DND-41 (cell line): ENCODE results near the gene C3AR1.
"Not testable (repeated sequence)": the region's sequence is repeated elsewhere in the genome, so short reads cannot be mapped to it uniquely, and the experiment has no call there.

Source experiments
- ATAC-seq: fragments of 200-7000 bp; cut with Tn5 transposase; 3 replicates; pipeline ENCODE4 v1.9.1; 2021; ENCODE audit warnings: low read depth; ENCODE audit not compliant: insufficient read depth
- DNase-seq: peaks from one replicate; pipeline ENCODE4 v3.0.0-alpha.2; 2020
- H2AFZ ChIP-seq: 2 replicates; pipeline ENCODE4 v1.6.0; 2012; ENCODE audit warnings: low read depth, low read length
- H3K27ac ChIP-seq: 2 replicates; pipeline ENCODE4 v1.5.1; 2012; ENCODE audit warnings: low read length, inconsistent platforms
- H3K27me3 ChIP-seq: fragments of 200-600 bp; sonication (generic); 2 replicates; pipeline ENCODE4 v1.6.0; 2012; ENCODE audit warnings: low read length, mild to moderate bottlenecking, inconsistent platforms; ENCODE audit not compliant: insufficient read depth, poor library complexity
- H3K36me3 ChIP-seq: 2 replicates; pipeline ENCODE4 v1.5.1; 2012; ENCODE audit warnings: low read length, inconsistent platforms; ENCODE audit not compliant: insufficient read depth
- H3K4me1 ChIP-seq: 2 replicates; pipeline ENCODE4 v1.5.1; 2012; ENCODE audit warnings: mild to moderate bottlenecking, low read length; ENCODE audit not compliant: insufficient read depth
- H3K4me2 ChIP-seq: 2 replicates; pipeline ENCODE4 v1.6.0; 2012; ENCODE audit warnings: mild to moderate bottlenecking, moderate library complexity, low read length, inconsistent platforms; ENCODE audit not compliant: insufficient read depth
- H3K4me3 ChIP-seq, 2 experiments: fragments of 200-600 bp in 1 of 2; shearing (Covaris generic) in 1 of 2; 2 replicates each; pipeline ENCODE4 v1.5.1; 2012 to 2016; ENCODE audit warnings: inconsistent platforms in 2 of 2, low read length in 2 of 2, mild to moderate bottlenecking in 2 of 2, low read depth in 1 of 2, moderate library complexity in 1 of 2
- H3K79me2 ChIP-seq: 2 replicates; pipeline ENCODE4 v1.6.0; 2012; ENCODE audit warnings: low read length, inconsistent platforms; ENCODE audit not compliant: insufficient read depth
- H3K9ac ChIP-seq: 2 replicates; pipeline ENCODE4 v1.6.0; 2012; ENCODE audit warnings: low read depth, mild to moderate bottlenecking, inconsistent platforms, low read length, moderate library complexity
- H3K9me3 ChIP-seq: 2 replicates; pipeline ENCODE4 v1.5.1; 2012; ENCODE audit warnings: low read length, moderate library complexity, mild to moderate bottlenecking, inconsistent platforms; ENCODE audit not compliant: insufficient read depth, severe bottlenecking
- H4K20me1 ChIP-seq: 2 replicates; pipeline ENCODE4 v1.6.0; 2012; ENCODE audit warnings: low read length; ENCODE audit not compliant: insufficient read depth
- CTCF ChIP-seq: IDR thresholded peaks from 2 replicates; pipeline ENCODE4 v1.5.1; 2012; ENCODE audit warnings: borderline replicate concordance, low read length, moderate library complexity, mild to moderate bottlenecking; ENCODE audit not compliant: poor library complexity, severe bottlenecking; ENCODE audit errors: extremely low read depth
- EZH2 ChIP-seq: IDR thresholded peaks from 3 replicates; pipeline ENCODE4 v1.6.1; 2012; ENCODE audit warnings: borderline replicate concordance, low read depth, mild to moderate bottlenecking, moderate library complexity, low read length, inconsistent platforms; ENCODE audit not compliant: severe bottlenecking

C3AR1 gene

GRCh38 chr12:8096281-8096915 lies 30.2 kb upstream of the C3AR1 start:
- H3K9me3 ChIP-seq, result no peaks in the 10 kb centered on the region
- no peak overlapping the region for H3K4me3 ChIP-seq
- H3K27me3 ChIP-seq, result no peaks in the 10 kb centered on the region
- TF ChIP-seq EZH2 (no peak), CTCF (no peak)
- no peaks in the 10 kb centered on the region for H3K79me2 ChIP-seq
- ATAC-seq, result no peak
- H3K27ac ChIP-seq, result no peak overlapping the region
- H3K36me3 ChIP-seq, result peaks cover 62% of the 10 kb centered on the region
- H3K4me2 ChIP-seq, result no peak overlapping the region
- no peak for DNase-seq
- no peaks in the 10 kb centered on the region for H3K4me1 ChIP-seq
- no peaks in the 10 kb centered on the region for H4K20me1 ChIP-seq
- no peak overlapping the region for H3K9ac ChIP-seq
- no peak overlapping the region for H2AFZ ChIP-seq

- DNase-seq (no peak), ATAC-seq (no peak)
- H3K9me3 ChIP-seq, result no peaks in the 10 kb centered on the region
- peaks cover 91% of the 10 kb centered on the region for H3K36me3 ChIP-seq
- H2AFZ ChIP-seq, result no peak overlapping the region
- no peak overlapping the region for H3K4me2 ChIP-seq
- no peak overlapping the region for H3K4me3 ChIP-seq
- no peak for TF ChIP-seq CTCF
- no peak for TF ChIP-seq EZH2
- peaks cover 12% of the 10 kb centered on the region for H3K79me2 ChIP-seq
- H3K27me3 ChIP-seq, result no peaks in the 10 kb centered on the region
- H3K4me1 ChIP-seq, result peaks cover 1% of the 10 kb centered on the region; the same call in 1 of the 2 replicates
- H3K27ac ChIP-seq, result no peak overlapping the region
- H4K20me1 ChIP-seq, result no peaks in the 10 kb centered on the region
- H3K9ac ChIP-seq, result no peak overlapping the region
Observed at GRCh38 chr12:8093291-8093690, 27.1 kb upstream of the C3AR1 start.

DNA sequence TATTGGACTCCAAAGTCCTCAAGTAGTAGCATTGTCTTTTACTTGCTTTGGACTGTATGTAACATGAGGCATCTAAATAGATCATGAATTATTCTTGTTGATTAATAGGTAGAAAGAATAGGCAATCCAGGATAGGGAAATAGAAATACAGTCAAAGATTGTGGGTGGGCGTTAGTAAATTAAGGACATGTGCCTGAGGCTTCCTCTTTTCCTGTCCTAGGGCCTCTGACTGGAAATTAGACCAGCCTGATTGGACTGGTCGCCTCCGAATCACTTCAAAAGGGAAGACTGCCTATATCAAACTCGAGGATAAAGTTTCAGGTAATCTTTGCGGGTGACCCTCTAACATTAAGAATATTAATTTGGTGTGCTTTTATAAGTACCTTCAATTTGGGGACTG lies 23.6 kb upstream of the C3AR1 start:
- Histone ChIP-seq H3K36me3 (peaks cover 62% of the 10 kb centered on the region), H4K20me1 (no peaks in the 10 kb centered on the region; the same call in 1 of the 2 replicates), H3K4me3 (no peak overlapping the region), H3K4me1 (peaks cover 20% of the 10 kb centered on the region), H3K4me2 (no peak overlapping the region), H3K27ac (no peak overlapping the region), H3K9me3 (no peaks in the 10 kb centered on the region), H3K9ac (no peak overlapping the region), H3K27me3 (no peaks in the 10 kb centered on the region), H2AFZ (no peak overlapping the region), H3K79me2 (peaks cover 46% of the 10 kb centered on the region)
- TF ChIP-seq CTCF (no peak), EZH2 (no peak)
- no peak for DNase-seq
- ATAC-seq, result no peak

- H3K4me2 ChIP-seq, H3K4me3 ChIP-seq, H3K9me3 ChIP-seq, H4K20me1 ChIP-seq, H3K27ac ChIP-seq, H3K9ac ChIP-seq, H2AFZ ChIP-seq, DNase-seq, ATAC-seq, H3K27me3 ChIP-seq: not testable (repeated sequence)
- H3K79me2 ChIP-seq, result peaks cover 50% of the 10 kb centered on the region
- H3K4me1 ChIP-seq, result peaks cover 24% of the 10 kb centered on the region
- H3K36me3 ChIP-seq, result peaks cover 58% of the 10 kb centered on the region
Observed at GRCh38 chr12:8089277-8089676, 23.1 kb upstream of the C3AR1 start.
